PC-9 (cell line): ENCODE data around the gene HGS. TPM values are rescaled to one million over a fixed set of nuclear protein-coding genes. Genes with fewer than 3 reads are reported as not detected.

Experiments used
- BruUV-seq: library from RNA; stranded (reverse); fragments of 400-500 nt; replicated peaks from 2 replicates; lab custom pipeline; 2021; lab: Mats Ljungman, UMichigan
- CTCF ChIA-PET: fragments of 300-600 bp; sonication (Branson Sonifier 250); formaldehyde crosslinking; loops from one replicate; lab custom pipeline; 2022; ENCODE audit warnings: antibody characterized with exemption; lab: Charles Lee
- POLR2A ChIA-PET: fragments of 300-600 bp; sonication (Branson Sonifier 250); formaldehyde crosslinking; loops from one replicate; lab custom pipeline; 2022; ENCODE audit warnings: antibody characterized with exemption; ENCODE audit not compliant: unreplicated experiment; lab: Charles Lee
- DNase-seq, 2 experiments: peaks; one replicate each; pipeline versions ENCODE4 v3.0.0 to v3.0.0-alpha.2; 2015 to 2022; ENCODE audit warnings: mixed read lengths in 1 of 2
- H2AFZ ChIP-seq: fragments of 200-600 bp; sonication (generic); 2 replicates; pipeline ENCODE4 v1.8.1; 2017; ENCODE audit warnings: antibody characterized with exemption
- H3F3A ChIP-seq: fragments of 200-600 bp; sonication (generic); 2 replicates; pipeline ENCODE4 v1.8.1; 2017; ENCODE audit warnings: antibody characterized with exemption, mild to moderate bottlenecking, low read depth; ENCODE audit not compliant: insufficient read depth
- H3K27ac ChIP-seq: fragments of 200-600 bp; sonication (generic); 2 replicates; pipeline ENCODE4 v1.6.1; 2016; ENCODE audit warnings: mixed run types
- H3K27me3 ChIP-seq: fragments of 200-600 bp; sonication (generic); 2 replicates; pipeline ENCODE4 v1.6.1; 2016; ENCODE audit warnings: low read depth, mixed run types; ENCODE audit not compliant: insufficient read depth
- H3K36me3 ChIP-seq: fragments of 200-600 bp; sonication (generic); 2 replicates; pipeline ENCODE4 v1.6.1; 2016; ENCODE audit warnings: low read depth, mixed run types
- H3K4me1 ChIP-seq: fragments of 200-600 bp; sonication (generic); replicated peaks from 2 replicates; pipeline ENCODE4 v1.6.1; 2016; ENCODE audit warnings: mixed run types; ENCODE audit not compliant: insufficient read depth
- H3K4me2 ChIP-seq: fragments of 200-600 bp; sonication (generic); 2 replicates; pipeline ENCODE4 v1.6.1; 2017; ENCODE audit warnings: mixed run types
- H3K4me3 ChIP-seq: fragments of 200-600 bp; sonication (generic); 2 replicates; pipeline ENCODE4 v1.6.1; 2016; ENCODE audit warnings: mixed run types
- H3K79me2 ChIP-seq: fragments of 200-600 bp; sonication (generic); 2 replicates; pipeline ENCODE4 v1.6.1; 2017; ENCODE audit warnings: low read depth, mixed run types
- H3K9me2 ChIP-seq: fragments of 200-600 bp; sonication (generic); 2 replicates; pipeline ENCODE4 v1.8.1; 2017; ENCODE audit warnings: mild to moderate bottlenecking; ENCODE audit not compliant: insufficient read depth
- H3K9me3 ChIP-seq: fragments of 200-600 bp; sonication (generic); 2 replicates; pipeline ENCODE4 v1.8.1; 2016; ENCODE audit warnings: low read depth; ENCODE audit not compliant: insufficient read depth
- H4K20me1 ChIP-seq: fragments of 200-600 bp; sonication (generic); 2 replicates; pipeline ENCODE4 v1.8.1; 2017; ENCODE audit not compliant: insufficient read depth
- EZH2 ChIP-seq: fragments of 200-600 bp; sonication (generic); IDR thresholded peaks from 2 replicates; pipeline ENCODE4 v1.8.0; 2017; ENCODE audit warnings: antibody characterized with exemption, low read depth
- intact Hi-C: fragments of 100-400 bp; cut with micrococcal nuclease; formaldehyde crosslinking; loops from one replicate; pipeline ENCODE4 v1.10.0; 2022; ENCODE audit not compliant: unreplicated experiment
- total RNA-seq: library from RNA; stranded (reverse); gene quantifications from 2 replicates; pipeline ENCODE4 v1.2.3, GENCODE V29; 2021
- TF ChIP-seq, protein P1 (sequence below): fragments of 200-600 bp; sonication (generic); conservative IDR thresholded peaks from 2 replicates; pipeline ENCODE4 v1.6.1; 2017; ENCODE audit warnings: mixed run types, antibody characterized with exemption, mild to moderate bottlenecking, moderate library complexity

The HGS gene
- total RNA-seq, 1 experiment from 2014 or later: 166 TPM

DNA sequence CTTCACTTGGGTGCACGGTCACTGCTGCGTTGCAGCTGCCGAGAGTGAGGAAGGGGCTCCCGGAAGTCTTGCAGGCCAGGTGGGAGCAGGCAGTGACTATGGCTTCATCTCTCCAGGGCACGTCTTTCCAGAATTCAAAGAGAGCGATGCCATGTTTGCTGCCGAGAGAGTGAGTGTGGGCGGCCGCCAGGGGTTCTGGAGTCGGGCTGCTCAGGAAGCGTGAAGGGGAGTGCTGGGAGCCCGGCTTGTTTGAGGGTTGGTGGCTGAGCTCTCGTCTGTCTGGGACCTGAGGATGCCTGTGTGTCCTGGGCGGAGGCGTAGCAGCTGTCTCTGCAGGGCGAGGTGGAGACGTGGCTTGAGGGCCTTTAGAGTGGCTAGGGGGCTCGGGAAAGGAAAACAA, 6.3 kb downstream of the HGS start:
- Histone ChIP-seq H3K4me3 (no peak overlapping the region), H3K9me3 (no peaks in the 10 kb centered on the region), H3K27ac (no peak overlapping the region), H3K4me2 (no peak overlapping the region), H3K27me3 (no peaks in the 10 kb centered on the region), H3K4me1 (peaks cover 5% of the 10 kb centered on the region; the same call in 1 of the 2 replicates), H3K79me2 (peaks cover 24% of the 10 kb centered on the region), H3F3A (peaks cover 6% of the 10 kb centered on the region; the same call in 1 of the 2 replicates), H2AFZ (no peak overlapping the region), H3K9me2 (no peaks in the 10 kb centered on the region), H3K36me3 (no peaks in the 10 kb centered on the region), H4K20me1 (peaks cover 18% of the 10 kb centered on the region)
- ChIA-PET POLR2A (no interaction called here), CTCF (no interaction called here)
- DNase-seq: no peak
- no TSS peak for BruUV-seq
- TF ChIP-seq, protein P1, sequence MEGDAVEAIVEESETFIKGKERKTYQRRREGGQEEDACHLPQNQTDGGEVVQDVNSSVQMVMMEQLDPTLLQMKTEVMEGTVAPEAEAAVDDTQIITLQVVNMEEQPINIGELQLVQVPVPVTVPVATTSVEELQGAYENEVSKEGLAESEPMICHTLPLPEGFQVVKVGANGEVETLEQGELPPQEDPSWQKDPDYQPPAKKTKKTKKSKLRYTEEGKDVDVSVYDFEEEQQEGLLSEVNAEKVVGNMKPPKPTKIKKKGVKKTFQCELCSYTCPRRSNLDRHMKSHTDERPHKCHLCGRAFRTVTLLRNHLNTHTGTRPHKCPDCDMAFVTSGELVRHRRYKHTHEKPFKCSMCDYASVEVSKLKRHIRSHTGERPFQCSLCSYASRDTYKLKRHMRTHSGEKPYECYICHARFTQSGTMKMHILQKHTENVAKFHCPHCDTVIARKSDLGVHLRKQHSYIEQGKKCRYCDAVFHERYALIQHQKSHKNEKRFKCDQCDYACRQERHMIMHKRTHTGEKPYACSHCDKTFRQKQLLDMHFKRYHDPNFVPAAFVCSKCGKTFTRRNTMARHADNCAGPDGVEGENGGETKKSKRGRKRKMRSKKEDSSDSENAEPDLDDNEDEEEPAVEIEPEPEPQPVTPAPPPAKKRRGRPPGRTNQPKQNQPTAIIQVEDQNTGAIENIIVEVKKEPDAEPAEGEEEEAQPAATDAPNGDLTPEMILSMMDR: no peak
- no peak for TF ChIP-seq EZH2
- intact Hi-C loops: no loop called here

DNA sequence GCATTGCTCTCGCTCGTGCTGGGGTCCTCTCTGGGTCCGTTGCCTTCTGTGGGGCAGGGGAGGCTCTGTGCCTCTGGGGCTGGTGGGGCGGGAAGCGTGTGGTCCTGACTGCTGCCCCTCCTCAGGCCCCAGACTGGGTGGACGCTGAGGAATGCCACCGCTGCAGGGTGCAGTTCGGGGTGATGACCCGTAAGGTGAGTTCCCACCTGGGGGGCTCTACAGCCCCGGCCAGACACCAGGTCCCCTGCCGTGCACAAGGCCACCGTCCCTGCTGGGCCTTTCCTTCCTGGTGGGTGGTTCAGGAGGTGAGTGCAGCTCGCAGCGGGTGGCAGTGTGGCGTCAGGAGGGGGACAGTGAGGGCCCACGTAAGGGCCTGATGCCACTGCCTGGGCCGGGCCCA, 6.7 kb downstream of the HGS start:
- intact Hi-C loops: no loop called here
- POLR2A ChIA-PET: no interaction called here
- Histone ChIP-seq H3K4me3 (no peak overlapping the region), H3K9me3 (no peaks in the 10 kb centered on the region), H3F3A (peaks cover 2% of the 10 kb centered on the region; the same call in 1 of the 2 replicates), H3K27ac (no peak overlapping the region), H3K4me2 (no peak overlapping the region), H4K20me1 (peaks cover 13% of the 10 kb centered on the region), H3K27me3 (no peaks in the 10 kb centered on the region), H3K36me3 (no peaks in the 10 kb centered on the region), H3K79me2 (peaks cover 19% of the 10 kb centered on the region), H2AFZ (no peak overlapping the region), H3K4me1 (peaks cover under 1% of the 10 kb centered on the region; the same call in 1 of the 2 replicates), H3K9me2 (no peaks in the 10 kb centered on the region)
- no peak for DNase-seq
- TF ChIP-seq EZH2: no peak
- TF ChIP-seq, protein P1: no peak
- no TSS peak for BruUV-seq
- CTCF ChIA-PET: no interaction called here

DNA sequence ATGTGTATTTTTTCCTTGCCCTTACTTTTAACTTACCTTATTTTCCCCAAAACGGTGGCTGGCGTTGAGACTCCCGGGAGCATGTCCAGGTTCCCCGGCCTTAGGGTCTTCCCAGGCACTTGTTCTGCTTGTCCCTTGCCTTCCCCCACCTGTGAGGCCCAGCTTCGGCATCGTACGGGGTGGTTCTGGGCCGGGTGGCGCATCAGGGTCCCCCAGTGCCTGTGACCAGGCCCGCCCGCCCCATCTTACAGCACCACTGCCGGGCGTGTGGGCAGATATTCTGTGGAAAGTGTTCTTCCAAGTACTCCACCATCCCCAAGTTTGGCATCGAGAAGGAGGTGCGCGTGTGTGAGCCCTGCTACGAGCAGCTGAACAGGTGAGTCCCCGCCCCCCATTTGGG, 7.4 kb downstream of the HGS start:
- DNase-seq: no peak
- no peak overlapping the region for H3K4me3 ChIP-seq
- H3K9me2 ChIP-seq: no peaks in the 10 kb centered on the region
- no TSS peak for BruUV-seq
- H3K79me2 ChIP-seq: peaks cover 12% of the 10 kb centered on the region
- no peaks in the 10 kb centered on the region for H3K9me3 ChIP-seq
- H3K27me3 ChIP-seq: no peaks in the 10 kb centered on the region
- CTCF ChIA-PET: no interaction called here
- H3K4me1 ChIP-seq: no peaks in the 10 kb centered on the region
- no peaks in the 10 kb centered on the region for H3K36me3 ChIP-seq
- POLR2A ChIA-PET: no interaction called here
- no peaks in the 10 kb centered on the region for H3F3A ChIP-seq
- H3K4me2 ChIP-seq: no peak overlapping the region
- no peak overlapping the region for H3K27ac ChIP-seq
- H4K20me1 ChIP-seq: peaks cover 7% of the 10 kb centered on the region
- intact Hi-C loops: no loop called here
- no peak overlapping the region for H2AFZ ChIP-seq
- TF ChIP-seq, protein P1: no peak
- TF ChIP-seq EZH2: no peak
